Keratinocyte (primary cell): ENCODE data around the gene PLBD2. TPM values are rescaled to one million over a fixed set of nuclear protein-coding genes. Genes with fewer than 3 reads are reported as not detected.

Source experiments
- DNase-seq: peaks from one replicate; pipeline ENCODE4 v3.0.0-alpha.2; 2011; ENCODE audit warnings: low read depth, missing footprints, low spot score
- FAIRE-seq: peaks from 2 replicates; lab custom pipeline; 2011; peaks lifted over from hg19 to GRCh38; lab: Jason Lieb, UNC
- H2AFZ ChIP-seq: 2 replicates; pipeline ENCODE4 v1.6.0; 2012; ENCODE audit warnings: low read length, control low read depth, inconsistent platforms; ENCODE audit not compliant: control insufficient read depth
- H3K27ac ChIP-seq: 2 replicates; pipeline ENCODE4 v1.5.1; 2011; ENCODE audit warnings: low read length; ENCODE audit not compliant: control insufficient read depth, insufficient read depth
- H3K27me3 ChIP-seq: 3 replicates; pipeline ENCODE4 v1.6.0; 2011; ENCODE audit warnings: low read length; ENCODE audit not compliant: control insufficient read depth, insufficient read depth; ENCODE audit errors: extremely low read depth
- H3K36me3 ChIP-seq, 2 experiments: 2 replicates in 1 of 2; 3 replicates in 1 of 2; pipeline ENCODE4 v1.5.1; 2011; ENCODE audit warnings: low read length in 2 of 2, mild to moderate bottlenecking in 1 of 2; ENCODE audit not compliant: control insufficient read depth in 2 of 2, insufficient read depth in 2 of 2; ENCODE audit errors: extremely low read depth in 1 of 2
- H3K4me1 ChIP-seq: 3 replicates; pipeline ENCODE4 v1.5.1; 2011; ENCODE audit warnings: low read length; ENCODE audit not compliant: control insufficient read depth, insufficient read depth; ENCODE audit errors: extremely low read depth
- H3K4me2 ChIP-seq: 3 replicates; pipeline ENCODE4 v1.6.0; 2011; ENCODE audit warnings: low read depth, low read length; ENCODE audit not compliant: control insufficient read depth, insufficient read depth; ENCODE audit errors: extremely low read depth
- H3K4me3 ChIP-seq, 3 experiments: fragments of 200-600 bp in 1 of 3; sonication (generic) in 1 of 3; 2 replicates in 2 of 3; 3 replicates in 1 of 3; pipeline ENCODE4 v1.5.1; 2011 to 2016; ENCODE audit warnings: low read length in 3 of 3, mild to moderate bottlenecking in 3 of 3, control low read depth in 2 of 3, inconsistent platforms in 1 of 3, low read depth in 1 of 3, mixed read lengths in 1 of 3, mixed run types in 1 of 3, moderate library complexity in 1 of 3; ENCODE audit not compliant: control insufficient read depth in 2 of 3, insufficient read depth in 2 of 3; ENCODE audit errors: extremely low read depth in 1 of 3
- H3K79me2 ChIP-seq: 2 replicates; pipeline ENCODE4 v1.6.0; 2012; ENCODE audit warnings: low read length; ENCODE audit not compliant: control insufficient read depth, insufficient read depth
- H3K9ac ChIP-seq: 3 replicates; pipeline ENCODE4 v1.6.0; 2011; ENCODE audit warnings: low read length; ENCODE audit not compliant: control insufficient read depth, insufficient read depth; ENCODE audit errors: extremely low read depth
- H3K9me1 ChIP-seq: 3 replicates; pipeline ENCODE4 v1.6.0; 2011; ENCODE audit warnings: low read length; ENCODE audit not compliant: control insufficient read depth, insufficient read depth; ENCODE audit errors: extremely low read depth
- H3K9me3 ChIP-seq: 2 replicates; pipeline ENCODE4 v1.5.1; 2012; ENCODE audit warnings: low read depth, low read length; ENCODE audit not compliant: control insufficient read depth
- H4K20me1 ChIP-seq: 3 replicates; pipeline ENCODE4 v1.6.0; 2011; ENCODE audit warnings: low read length; ENCODE audit not compliant: control insufficient read depth, insufficient read depth; ENCODE audit errors: extremely low read depth
- CTCF ChIP-seq, 3 experiments: IDR thresholded peaks in 1 of 3; conservative IDR thresholded peaks in 1 of 3; optimal IDR thresholded peaks in 1 of 3; 2 replicates in 2 of 3; 3 replicates in 1 of 3; pipeline versions ENCODE3 to v1.5.1; 2011; ENCODE audit warnings: low read length in 3 of 3, mild to moderate bottlenecking in 3 of 3, moderate library complexity in 2 of 3, control low read depth in 1 of 3, inconsistent platforms in 1 of 3; ENCODE audit not compliant: insufficient read depth in 2 of 3; ENCODE audit errors: extremely low read depth in 1 of 3
- EZH2 ChIP-seq: IDR thresholded peaks from one replicate; pipeline ENCODE4 v1.6.1; 2012; ENCODE audit warnings: inconsistent platforms, mild to moderate bottlenecking, low read length, moderate library complexity
- dilution Hi-C: fragments of 300-500 bp; cut with MboI; formaldehyde crosslinking; loops from one replicate; pipeline ENCODE4 v1.7.0; 2020; ENCODE audit warnings: low sequenced_read_pairs; ENCODE audit not compliant: extremely low pct_ligation_motif_present
- polyA plus RNA-seq, 5 experiments: library from polyadenylated mRNA; depleted of rRNA in 3 of 5; stranded (reverse) in 3 of 5; stranded (forward) in 1 of 5; unstranded in 1 of 5; fragments of >200 nt; gene quantifications; 1 replicate in 1 of 5; 2 replicates in 3 of 5; 3 replicates in 1 of 5; pipeline versions ENCODE4 v1.2.1 to v1.2.3, GENCODE V29; 2011 to 2012; ENCODE audit warnings: missing spikeins in 2 of 5, low read depth in 1 of 5, low replicate concordance in 1 of 5

PLBD2 gene
- polyA plus RNA-seq, 1 donor (not counting 4 experiments of a cell fraction or from before 2014, with no cell fraction given), result 12.9 TPM

GRCh38 chr12:113333877-113334785, 24.3 kb upstream of the PLBD2 start:
- H3K27ac ChIP-seq, result peak overlapping the region; percentile 59

GRCh38 chr12:113334786-113335539, 23.4 kb upstream of the PLBD2 start, which contains the start of gene SLC8B1:
Gene SLC8B1 (minus strand): TSS chr12:113335109. CDS start chr12:113332878, 2,231 bp downstream.
- no peak for FAIRE-seq
- Histone ChIP-seq H3K27ac (peak within 1 kb of the TSS; percentile 59), H3K4me1 (peaks cover 5% of the 10 kb centered on the region), H3K27me3 (no peaks in the 10 kb centered on the region), H3K4me3 (peak within 1 kb of the TSS; percentile 78 to 85 (median 80)), H3K9me1 (no peaks in the 10 kb centered on the region), H4K20me1 (no peaks in the 10 kb centered on the region), H2AFZ (peak within 1 kb of the TSS; percentile 86), H3K4me2 (peak within 1 kb of the TSS; percentile 97), H3K9me3 (no peaks in the 10 kb centered on the region), H3K9ac (peak within 1 kb of the TSS; percentile 77), H3K79me2 (no peaks in the 10 kb centered on the region), H3K36me3 (peaks cover 4 to 5% of the 10 kb centered on the region in 2 experiments)
- DNase-seq, result no peak
- TF ChIP-seq CTCF (optimal IDR thresholded peaks at IDR 0.05 in 1 of 3, IDR thresholded peaks at IDR 0.05 in 1 of 3, conservative IDR thresholded peaks at IDR 0.05 in 1 of 3; ENCODE audit: extremely low read depth in 1 of 3, insufficient read depth in 2 of 3, low read length in 3 of 3), result no peak
- dilution Hi-C loops, result no loop called here

More at GRCh38 chr12:113333877-113334785, 24.3 kb upstream of the PLBD2 start:
- no peaks in the 10 kb centered on the region for H4K20me1 ChIP-seq
- H3K9me1 ChIP-seq, result no peaks in the 10 kb centered on the region
- FAIRE-seq (no peak), DNase-seq (no peak)
- peak overlapping the region; percentile 97 for H3K4me2 ChIP-seq
- peak overlapping the region; percentile 78 to 85 (median 80) for H3K4me3 ChIP-seq
- dilution Hi-C loops, result no loop called here
- TF ChIP-seq CTCF (optimal IDR thresholded peaks at IDR 0.05 in 1 of 3, IDR thresholded peaks at IDR 0.05 in 1 of 3, conservative IDR thresholded peaks at IDR 0.05 in 1 of 3; ENCODE audit: extremely low read depth in 1 of 3, insufficient read depth in 2 of 3, low read length in 3 of 3) (no peak), EZH2 (no peak)
- H3K79me2 ChIP-seq, result no peaks in the 10 kb centered on the region
- H3K36me3 ChIP-seq, result peaks cover 4 to 7% of the 10 kb centered on the region in 2 experiments
- H3K9ac ChIP-seq, result peak overlapping the region; percentile 77
- no peaks in the 10 kb centered on the region for H3K9me3 ChIP-seq
- H2AFZ ChIP-seq, result peak overlapping the region; percentile 70
- peaks cover 5% of the 10 kb centered on the region for H3K4me1 ChIP-seq
- H3K27me3 ChIP-seq, result no peaks in the 10 kb centered on the region
